Limb (tissue), 2 donors: Measurements from ENCODE around the gene RPS16.
A peak's percentile ranks its signal among the peaks of the same experiment; 100 is the strongest.

Source experiments
- DNase-seq, 2 donors: peaks; one replicate each; pipeline ENCODE4 v3.0.0-alpha.2; 2016; ENCODE audit errors: extremely low spot score in 2 of 2

Gene RPS16

DNA sequence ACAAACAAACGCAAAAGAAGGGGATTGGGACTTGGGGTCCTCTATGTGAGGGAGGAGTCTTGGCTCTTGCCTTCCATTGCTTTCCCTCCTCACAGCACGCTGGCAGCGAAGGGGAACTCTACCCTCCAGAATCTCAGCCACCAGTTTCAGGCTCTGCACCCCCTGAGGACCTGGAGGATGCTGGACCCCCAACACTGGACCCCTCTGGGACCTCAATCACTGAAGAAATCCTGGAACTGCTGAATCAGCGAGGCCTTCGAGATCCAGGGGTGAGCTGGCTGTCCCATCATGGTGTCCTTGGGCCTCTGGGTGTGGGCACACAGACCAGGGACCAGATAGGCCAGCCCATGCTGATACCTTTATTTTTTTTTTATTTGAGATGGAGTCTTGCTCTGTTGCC is 13.7 kb downstream of the RPS16 start:
- DNase-seq, result no peak

- no peak for DNase-seq
Measured at GRCh38 chr19:39420769-39421168, 15.0 kb downstream of the RPS16 start.

GRCh38 chr19:39419003-39419402 is 16.7 kb downstream of the RPS16 start:
- no peak for DNase-seq

- no peak for DNase-seq
Measured at GRCh38 chr19:39417463-39418181, 18.1 kb downstream of the RPS16 start.

GRCh38 chr19:39416152-39417120 is 19.3 kb downstream of the RPS16 start:
- DNase-seq, result no peak

- DNase-seq, result no peak
Measured at GRCh38 chr19:39415111-39416046, 20.4 kb downstream of the RPS16 start.

GRCh38 chr19:39413911-39414608 is 21.7 kb downstream of the RPS16 start:
- DNase-seq, result no peak

GRCh38 chr19:39413272-39413910 is 22.4 kb downstream of the RPS16 start:
- peak; percentile 76 to 91 for DNase-seq

- no peak for DNase-seq
Measured at GRCh38 chr19:39412867-39413271, 22.9 kb downstream of the RPS16 start.

DNA sequence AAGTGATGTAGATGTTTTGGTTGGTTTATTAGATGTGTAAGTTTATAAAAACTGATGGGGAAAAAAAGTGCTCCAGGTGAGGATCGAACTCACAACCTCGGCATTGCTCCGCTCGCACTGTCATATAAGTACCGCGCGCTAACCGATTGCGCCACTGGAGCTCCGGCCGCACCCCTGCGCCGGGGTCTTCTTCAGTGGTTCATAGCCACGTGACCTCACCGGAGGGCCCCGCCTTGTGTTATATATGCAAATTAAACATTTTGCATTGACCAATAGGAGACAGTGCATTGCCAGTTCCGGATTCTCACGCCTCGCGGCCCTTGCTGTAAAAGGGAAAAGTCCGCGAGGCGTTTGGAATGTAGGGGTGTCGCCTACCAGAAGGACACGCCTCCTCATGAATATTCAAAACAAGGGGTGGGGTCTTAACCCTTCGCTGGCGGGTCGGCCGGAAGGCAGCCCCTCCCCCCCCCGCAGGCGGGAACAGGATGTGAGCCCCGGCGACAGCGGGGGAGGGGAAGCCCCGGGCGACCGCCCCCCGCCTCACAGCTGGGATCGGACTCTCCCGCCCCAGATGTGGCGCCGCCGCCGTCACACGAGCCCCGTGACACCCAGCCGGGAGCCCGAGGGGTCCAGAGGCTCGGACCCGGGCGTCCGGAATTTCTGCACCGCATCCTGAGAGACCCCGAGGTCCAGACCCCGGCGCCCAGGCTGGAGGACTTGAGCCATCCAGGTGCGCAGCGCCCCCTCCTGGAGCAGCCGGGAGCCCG is 23.5 kb downstream of the RPS16 start, which contains the start of gene PLEKHG2:
PLEKHG2 (plus strand) TSS at position 570 of the 767 bp plus-strand sequence. CDS start 1,418 bp downstream, outside the sequence.
- DNase-seq, result peak; percentile 99

- peak; percentile 90 to 91 for DNase-seq
Measured at GRCh38 chr19:39411832-39412099, 24.0 kb downstream of the RPS16 start.

- no peak for DNase-seq
Measured at GRCh38 chr19:39411081-39411831, 24.5 kb downstream of the RPS16 start.

DNA sequence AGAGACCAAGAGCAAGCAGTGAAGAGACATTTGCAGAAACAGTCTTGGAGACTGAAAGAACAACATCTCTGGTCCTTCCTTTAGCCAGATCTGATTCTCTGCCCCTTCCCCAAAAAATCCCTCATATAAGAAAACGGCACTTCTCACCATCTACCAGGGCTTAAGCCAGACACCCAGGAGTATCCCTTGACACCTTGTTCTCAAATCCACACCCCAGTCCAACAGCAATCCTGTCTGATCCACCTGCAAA is 25.0 kb downstream of the RPS16 start:
- no peak for DNase-seq

DNA sequence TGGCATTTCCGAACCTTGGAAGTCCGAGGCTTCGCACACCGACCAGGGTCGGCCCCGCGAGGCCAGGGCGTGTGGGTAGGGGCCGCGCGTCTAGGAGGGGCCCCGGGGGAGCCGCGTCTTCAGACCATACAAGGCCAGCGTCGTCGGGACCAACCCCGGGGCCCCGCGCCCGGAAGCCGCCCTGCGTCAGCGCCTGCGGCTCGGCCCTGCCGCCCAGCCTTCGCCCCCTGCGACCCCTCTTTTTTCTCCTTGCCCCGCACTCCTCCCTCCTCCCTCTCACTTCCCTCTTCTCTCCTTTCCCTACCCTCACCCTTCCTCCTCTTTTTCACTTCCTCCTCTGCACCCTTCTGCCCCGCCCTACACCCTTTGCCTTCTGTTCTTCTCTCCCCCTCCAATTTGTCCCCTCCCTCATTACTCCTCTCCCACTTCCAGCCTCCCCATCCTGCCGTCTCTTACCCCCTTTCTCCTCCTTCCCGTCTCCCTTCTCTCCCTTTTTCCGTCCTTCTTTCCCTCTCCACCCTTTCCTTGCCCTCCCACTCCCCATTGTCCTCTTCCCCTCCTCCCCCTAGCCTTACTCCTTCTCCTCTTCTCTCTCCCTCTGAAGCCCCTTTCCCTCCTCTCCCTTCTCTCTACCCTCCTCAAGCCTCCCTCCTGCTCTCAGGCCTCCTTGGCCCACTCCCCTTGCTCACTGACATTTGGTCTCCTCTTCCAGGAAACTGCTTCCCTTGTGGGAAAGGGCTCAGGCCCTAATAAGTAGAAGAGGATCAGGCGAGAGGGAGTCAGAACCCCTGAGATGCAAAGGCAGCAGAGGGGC is 25.5 kb downstream of the RPS16 start:
- DNase-seq, result peak; percentile 72 to 80

GRCh38 chr19:39409208-39410016 is 26.3 kb downstream of the RPS16 start:
- DNase-seq, result peak; percentile 56 to 87

- DNase-seq, result no peak
Measured at GRCh38 chr19:39408392-39409207, 27.1 kb downstream of the RPS16 start.
